Progenitor cell of endocrine pancreas (in vitro differentiated cells): ENCODE measurements around the gene MGAT5. TPM values are rescaled to one million over a fixed set of nuclear protein-coding genes. Genes with fewer than 3 reads are reported as not detected.

Experiments used
- DNase-seq: peaks from one replicate; pipeline ENCODE4 v3.0.0; 2021; ENCODE audit warnings: low spot score; ENCODE audit not compliant: unreplicated experiment
- H3K27ac Mint-ChIP-seq: 2 replicates; pipeline ENCODE4 v1.8.0; 2021; ENCODE audit warnings: mild to moderate bottlenecking, moderate library complexity, mixed read lengths
- H3K27me3 Mint-ChIP-seq: 2 replicates; pipeline ENCODE4 v1.8.0; 2021; ENCODE audit warnings: mixed read lengths
- H3K36me3 Mint-ChIP-seq: 2 replicates; pipeline ENCODE4 v1.8.0; 2022; ENCODE audit warnings: mixed read lengths; ENCODE audit not compliant: insufficient read depth
- H3K4me1 Mint-ChIP-seq: 2 replicates; pipeline ENCODE4 v1.8.0; 2021; ENCODE audit warnings: low read depth, mixed read lengths
- H3K4me3 Mint-ChIP-seq: 2 replicates; pipeline ENCODE4 v1.8.0; 2021; ENCODE audit warnings: low read depth, mild to moderate bottlenecking, moderate library complexity, mixed read lengths
- H3K9me3 Mint-ChIP-seq: 2 replicates; pipeline ENCODE4 v1.8.0; 2021; ENCODE audit warnings: low read depth, mixed read lengths
- total RNA-seq: library from RNA; stranded (reverse); gene quantifications from 2 replicates; pipeline ENCODE4 v1.2.1, GENCODE V29; 2021
- TF ChIP-seq, protein P1 (sequence below): fragments of 200-600 bp; sonication (generic); IDR thresholded peaks from one replicate; pipeline ENCODE4 v1.5.0; 2021; ENCODE audit warnings: antibody characterized with exemption, mild to moderate bottlenecking; ENCODE audit not compliant: unreplicated experiment

Gene MGAT5
- total RNA-seq, 1 donor from 2014 or later: 110 TPM

DNA sequence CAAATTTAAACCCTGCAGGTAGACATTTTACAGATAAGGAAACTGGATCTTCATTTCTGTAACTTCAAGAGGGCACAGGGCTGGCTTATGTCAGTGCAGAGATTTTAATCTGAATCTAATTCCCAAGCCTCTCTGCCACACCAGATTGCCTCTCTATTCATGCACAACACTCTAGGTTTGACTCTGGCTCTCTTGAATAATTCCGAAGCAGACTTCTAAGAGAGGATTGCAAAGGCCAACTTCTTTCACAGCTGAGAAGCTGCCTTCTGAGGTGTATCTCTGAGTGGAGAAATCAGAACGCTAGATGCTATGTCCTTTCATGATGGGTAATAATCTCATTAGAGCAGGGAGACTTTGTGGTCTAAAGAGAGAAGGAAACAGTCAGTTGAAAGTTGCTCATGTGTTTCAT is 20.1 kb upstream of the MGAT5 start:
- Mint-ChIP-seq H3K27ac (no peak overlapping the region), H3K4me1 (peaks cover 35% of the 10 kb centered on the region), H3K36me3 (peaks cover 8% of the 10 kb centered on the region), H3K9me3 (peaks cover 13% of the 10 kb centered on the region), H3K27me3 (no peaks in the 10 kb centered on the region), H3K4me3 (no peak overlapping the region)
- no peak for DNase-seq
- TF ChIP-seq, protein P1, sequence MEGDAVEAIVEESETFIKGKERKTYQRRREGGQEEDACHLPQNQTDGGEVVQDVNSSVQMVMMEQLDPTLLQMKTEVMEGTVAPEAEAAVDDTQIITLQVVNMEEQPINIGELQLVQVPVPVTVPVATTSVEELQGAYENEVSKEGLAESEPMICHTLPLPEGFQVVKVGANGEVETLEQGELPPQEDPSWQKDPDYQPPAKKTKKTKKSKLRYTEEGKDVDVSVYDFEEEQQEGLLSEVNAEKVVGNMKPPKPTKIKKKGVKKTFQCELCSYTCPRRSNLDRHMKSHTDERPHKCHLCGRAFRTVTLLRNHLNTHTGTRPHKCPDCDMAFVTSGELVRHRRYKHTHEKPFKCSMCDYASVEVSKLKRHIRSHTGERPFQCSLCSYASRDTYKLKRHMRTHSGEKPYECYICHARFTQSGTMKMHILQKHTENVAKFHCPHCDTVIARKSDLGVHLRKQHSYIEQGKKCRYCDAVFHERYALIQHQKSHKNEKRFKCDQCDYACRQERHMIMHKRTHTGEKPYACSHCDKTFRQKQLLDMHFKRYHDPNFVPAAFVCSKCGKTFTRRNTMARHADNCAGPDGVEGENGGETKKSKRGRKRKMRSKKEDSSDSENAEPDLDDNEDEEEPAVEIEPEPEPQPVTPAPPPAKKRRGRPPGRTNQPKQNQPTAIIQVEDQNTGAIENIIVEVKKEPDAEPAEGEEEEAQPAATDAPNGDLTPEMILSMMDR: no peak

DNA sequence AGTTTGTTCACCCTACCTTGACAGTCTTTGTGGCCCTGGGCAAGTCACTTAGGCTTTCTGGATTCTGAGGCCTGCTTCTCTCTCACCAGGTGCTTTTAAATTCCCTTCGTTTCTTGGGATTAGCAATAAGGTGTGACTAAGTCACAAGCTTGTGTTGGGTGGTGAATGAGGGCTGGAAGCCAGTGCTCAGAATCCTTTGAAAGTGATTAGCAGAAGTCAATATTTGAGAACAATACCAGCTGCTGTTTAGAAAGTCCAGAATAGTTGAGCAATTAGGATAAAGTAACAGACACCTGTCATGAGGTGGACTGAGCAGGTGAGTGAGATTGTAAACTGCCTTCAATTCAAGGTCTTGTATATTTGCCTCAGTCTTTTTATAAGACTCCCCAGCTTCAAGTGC is 19.3 kb upstream of the MGAT5 start:
- DNase-seq: no peak
- Mint-ChIP-seq H3K27me3 (no peaks in the 10 kb centered on the region), H3K4me1 (peaks cover 38% of the 10 kb centered on the region), H3K36me3 (peaks cover 3% of the 10 kb centered on the region), H3K27ac (peak overlapping the region; percentile 11), H3K9me3 (peaks cover 7% of the 10 kb centered on the region), H3K4me3 (peak overlapping the region; percentile 11)
- TF ChIP-seq, protein P1: no peak

DNA sequence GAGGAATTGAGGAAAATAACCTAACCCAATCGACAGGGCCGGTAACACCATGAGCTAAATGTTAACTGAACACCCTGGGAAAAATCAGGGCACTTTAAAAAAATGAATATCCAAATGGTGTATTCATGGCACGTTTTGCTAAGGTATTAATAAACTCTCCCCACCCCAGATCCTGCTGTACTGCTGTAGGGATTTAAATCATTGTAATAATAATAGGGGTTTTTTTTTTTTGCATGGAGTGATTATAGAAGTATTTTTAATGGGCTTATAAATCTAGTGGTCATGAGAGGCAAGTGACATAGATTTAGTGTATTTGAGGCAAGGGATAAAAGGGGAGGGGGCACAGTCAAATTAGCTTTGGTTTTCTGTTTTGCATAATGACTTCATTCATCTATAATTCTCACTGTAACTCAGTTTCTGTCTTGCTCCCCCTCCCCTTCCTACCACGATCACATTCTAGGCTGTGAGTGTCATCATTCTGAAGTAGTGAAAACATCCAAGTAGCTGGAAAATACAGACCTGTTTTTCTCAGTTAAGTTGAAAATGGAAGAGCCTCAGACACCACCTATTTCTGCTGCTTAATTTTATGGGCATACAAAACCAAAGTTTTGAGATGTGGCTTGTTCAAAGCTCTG is 18.2 kb upstream of the MGAT5 start:
- Mint-ChIP-seq H3K27ac (no peak overlapping the region), H3K36me3 (no peaks in the 10 kb centered on the region), H3K4me1 (peaks cover 43% of the 10 kb centered on the region), H3K9me3 (peaks cover 3% of the 10 kb centered on the region), H3K4me3 (no peak overlapping the region), H3K27me3 (no peaks in the 10 kb centered on the region)
- DNase-seq: no peak
- TF ChIP-seq, protein P1: no peak

DNA sequence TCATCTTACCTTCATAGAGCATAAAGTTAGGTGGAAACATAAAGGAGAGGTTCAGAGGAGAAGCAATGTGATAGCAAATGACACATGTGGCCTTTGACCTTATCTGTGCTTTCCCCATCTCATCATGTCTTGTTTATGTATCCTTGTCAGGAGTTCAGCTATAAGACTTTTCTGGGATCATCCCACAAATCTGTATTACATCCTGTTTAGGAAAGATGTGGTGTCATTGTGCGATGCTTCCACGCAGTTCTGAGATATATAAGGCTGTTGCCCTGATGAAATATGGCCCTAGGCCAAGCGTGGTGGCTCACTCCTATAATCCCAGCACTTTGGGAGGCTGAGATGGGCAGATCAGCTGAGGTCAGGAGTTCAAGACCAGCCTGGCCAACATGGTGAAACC is 15.5 kb upstream of the MGAT5 start:
- Mint-ChIP-seq H3K4me1 (peaks cover 42% of the 10 kb centered on the region), H3K27me3 (no peaks in the 10 kb centered on the region), H3K27ac (no peak overlapping the region), H3K36me3 (no peaks in the 10 kb centered on the region), H3K4me3 (no peak overlapping the region), H3K9me3 (no peaks in the 10 kb centered on the region)
- no peak for DNase-seq
- TF ChIP-seq, protein P1: no peak

DNA sequence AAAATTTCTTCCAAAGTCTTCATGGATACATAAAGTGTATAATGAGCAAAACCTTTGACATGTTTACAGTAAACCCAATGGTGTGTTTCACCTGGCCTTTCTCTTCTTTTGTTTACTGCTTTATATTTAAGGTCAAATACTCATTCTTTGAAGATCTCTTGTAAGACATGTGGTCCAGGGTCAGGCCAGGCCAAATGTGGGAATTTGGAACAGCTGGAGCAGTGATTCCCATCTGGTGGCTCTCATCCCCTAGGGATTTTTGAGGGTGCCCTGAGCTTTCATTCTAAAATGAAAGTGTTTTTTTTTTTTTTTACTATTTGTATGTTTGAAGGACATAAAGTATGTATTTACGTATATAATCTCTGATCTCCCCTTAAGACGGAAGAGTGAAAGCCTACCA is 13.8 kb upstream of the MGAT5 start:
- Mint-ChIP-seq H3K36me3 (no peaks in the 10 kb centered on the region), H3K9me3 (no peaks in the 10 kb centered on the region), H3K27me3 (no peaks in the 10 kb centered on the region), H3K4me1 (peaks cover 29% of the 10 kb centered on the region), H3K4me3 (no peak overlapping the region), H3K27ac (no peak overlapping the region)
- TF ChIP-seq, protein P1: no peak
- no peak for DNase-seq
